ENCODE results near the gene CCDC78. TPM values are rescaled to one million over a fixed set of nuclear protein-coding genes. Genes with fewer than 3 reads are reported as not detected.

CCDC78 gene
- polyA plus RNA-seq, 1 donor from 2014 or later = 10.7 TPM

DNA sequence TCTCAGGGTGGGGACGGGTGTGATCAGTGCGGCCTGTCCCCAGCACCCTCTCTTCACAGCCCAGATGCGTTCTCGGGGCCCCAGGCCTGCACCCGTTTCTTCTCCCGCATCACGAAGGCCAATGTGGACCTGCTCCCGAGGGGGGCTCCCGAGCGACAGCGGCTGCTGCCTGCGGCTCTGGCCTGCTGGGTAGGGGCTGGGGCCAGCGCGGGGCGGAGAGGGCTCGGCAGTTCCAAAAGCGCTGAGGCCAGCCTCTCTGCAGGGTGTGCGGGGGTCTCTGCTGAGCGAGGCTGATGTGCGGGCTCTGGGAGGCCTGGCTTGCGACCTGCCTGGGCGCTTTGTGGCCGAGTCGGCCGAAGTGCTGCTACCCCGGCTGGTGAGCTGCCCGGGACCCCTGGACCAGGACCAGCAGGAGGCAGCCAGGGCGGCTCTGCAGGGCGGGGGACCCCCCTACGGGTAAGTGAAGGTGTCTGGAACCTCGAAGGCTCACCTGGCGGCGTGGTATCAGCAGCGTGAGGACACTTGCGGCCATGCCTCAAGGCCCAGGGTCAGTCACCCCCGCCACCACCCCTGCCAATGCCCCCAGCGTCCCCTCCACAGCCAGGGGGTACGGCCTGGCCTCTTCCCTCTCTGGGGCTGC lies 38.7 kb upstream of the CCDC78 start:
- Histone ChIP-seq H3K27ac (ENCODE audit: low read length) (no peak overlapping the region), H4K20me1 (ENCODE audit: insufficient read depth) (no peaks in the 10 kb centered on the region), H3K4me2 (ENCODE audit: low read length) (no peak overlapping the region), H2AFZ (ENCODE audit: low read depth, low read length) (no peak overlapping the region), H3K79me2 (replicated peaks; ENCODE audit: insufficient read depth, low read length) (no peaks in the 10 kb centered on the region), H3F3A (ENCODE audit: insufficient read depth, low read length, poor library complexity, severe bottlenecking) (no peaks in the 10 kb centered on the region), H3K9me2 (ENCODE audit: insufficient read depth, low read length) (no peaks in the 10 kb centered on the region), H3K36me3 (ENCODE audit: insufficient read depth, low read length) (no peaks in the 10 kb centered on the region), H3K9me3 (ENCODE audit: low read length) (no peaks in the 10 kb centered on the region), H3K9ac (ENCODE audit: low read length) (no peak overlapping the region), H3K4me3 (ENCODE audit: low read length) (no peak overlapping the region), H3K27me3 (ENCODE audit: insufficient read depth, low read depth, low read length) (no peaks in the 10 kb centered on the region)
- TF ChIP-seq CTCF (IDR thresholded peaks at IDR 0.05; ENCODE audit: poor library complexity, severe bottlenecking) (no peak), EZH2 (IDR thresholded peaks at IDR 0.05; ENCODE audit: borderline replicate concordance, insufficient read depth, low read length, poor library complexity, severe bottlenecking) (no peak), RAD21 (conservative IDR thresholded peaks at IDR 0.05) (no peak), EP300 (conservative IDR thresholded peaks at IDR 0.05; ENCODE audit: poor library complexity, severe bottlenecking) (no peak), MXI1 (conservative IDR thresholded peaks at IDR 0.05; ENCODE audit: poor library complexity, severe bottlenecking) (no peak), TAF1 (IDR thresholded peaks at IDR 0.05; ENCODE audit: low read depth) (no peak), POLR2AphosphoS5 (IDR thresholded peaks at IDR 0.05) (no peak), SMC3 (conservative IDR thresholded peaks at IDR 0.05; ENCODE audit: poor library complexity) (no peak)
- TF ChIP-seq, protein P1, sequence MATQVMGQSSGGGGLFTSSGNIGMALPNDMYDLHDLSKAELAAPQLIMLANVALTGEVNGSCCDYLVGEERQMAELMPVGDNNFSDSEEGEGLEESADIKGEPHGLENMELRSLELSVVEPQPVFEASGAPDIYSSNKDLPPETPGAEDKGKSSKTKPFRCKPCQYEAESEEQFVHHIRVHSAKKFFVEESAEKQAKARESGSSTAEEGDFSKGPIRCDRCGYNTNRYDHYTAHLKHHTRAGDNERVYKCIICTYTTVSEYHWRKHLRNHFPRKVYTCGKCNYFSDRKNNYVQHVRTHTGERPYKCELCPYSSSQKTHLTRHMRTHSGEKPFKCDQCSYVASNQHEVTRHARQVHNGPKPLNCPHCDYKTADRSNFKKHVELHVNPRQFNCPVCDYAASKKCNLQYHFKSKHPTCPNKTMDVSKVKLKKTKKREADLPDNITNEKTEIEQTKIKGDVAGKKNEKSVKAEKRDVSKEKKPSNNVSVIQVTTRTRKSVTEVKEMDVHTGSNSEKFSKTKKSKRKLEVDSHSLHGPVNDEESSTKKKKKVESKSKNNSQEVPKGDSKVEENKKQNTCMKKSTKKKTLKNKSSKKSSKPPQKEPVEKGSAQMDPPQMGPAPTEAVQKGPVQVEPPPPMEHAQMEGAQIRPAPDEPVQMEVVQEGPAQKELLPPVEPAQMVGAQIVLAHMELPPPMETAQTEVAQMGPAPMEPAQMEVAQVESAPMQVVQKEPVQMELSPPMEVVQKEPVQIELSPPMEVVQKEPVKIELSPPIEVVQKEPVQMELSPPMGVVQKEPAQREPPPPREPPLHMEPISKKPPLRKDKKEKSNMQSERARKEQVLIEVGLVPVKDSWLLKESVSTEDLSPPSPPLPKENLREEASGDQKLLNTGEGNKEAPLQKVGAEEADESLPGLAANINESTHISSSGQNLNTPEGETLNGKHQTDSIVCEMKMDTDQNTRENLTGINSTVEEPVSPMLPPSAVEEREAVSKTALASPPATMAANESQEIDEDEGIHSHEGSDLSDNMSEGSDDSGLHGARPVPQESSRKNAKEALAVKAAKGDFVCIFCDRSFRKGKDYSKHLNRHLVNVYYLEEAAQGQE (IDR thresholded peaks at IDR 0.05; ENCODE audit: borderline replicate concordance) = no peak

DNA sequence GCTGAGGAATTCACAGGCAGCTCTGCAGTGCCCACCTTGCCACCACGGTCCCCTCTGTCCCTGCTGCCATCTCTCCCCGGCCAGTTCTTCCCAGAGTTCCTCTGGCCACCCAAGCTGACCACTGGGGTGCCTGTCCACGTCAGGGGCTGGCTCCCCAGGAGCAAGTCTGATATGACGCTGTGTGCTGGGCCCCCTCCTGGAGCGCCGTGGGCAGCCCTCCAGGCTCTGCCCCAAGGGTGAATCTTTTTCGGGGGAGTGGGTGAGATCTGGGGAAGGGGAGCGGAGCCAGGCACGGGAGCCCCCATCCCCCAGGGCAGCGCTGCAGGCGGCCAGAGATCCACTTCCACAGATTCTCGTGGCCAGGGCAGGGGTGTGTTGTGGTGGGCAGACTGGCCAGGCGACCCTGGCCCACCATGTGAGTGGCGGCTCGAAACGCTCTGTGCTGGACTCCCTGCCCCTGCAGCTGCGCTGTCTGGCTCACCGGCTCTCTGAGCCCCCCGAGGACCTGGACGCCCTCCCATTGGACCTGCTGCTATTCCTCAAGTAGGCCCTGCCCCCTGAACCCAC lies 38.0 kb upstream of the CCDC78 start:
- Histone ChIP-seq H3F3A (ENCODE audit: insufficient read depth, low read length, poor library complexity, severe bottlenecking) (no peaks in the 10 kb centered on the region), H3K36me3 (ENCODE audit: insufficient read depth, low read length) (no peaks in the 10 kb centered on the region), H2AFZ (ENCODE audit: low read depth, low read length) (no peak overlapping the region), H3K4me3 (ENCODE audit: low read length) (no peak overlapping the region), H4K20me1 (ENCODE audit: insufficient read depth) (no peaks in the 10 kb centered on the region), H3K27ac (ENCODE audit: low read length) (no peak overlapping the region), H3K9ac (ENCODE audit: low read length) (no peak overlapping the region), H3K9me3 (ENCODE audit: low read length) (no peaks in the 10 kb centered on the region), H3K27me3 (ENCODE audit: insufficient read depth, low read depth, low read length) (no peaks in the 10 kb centered on the region), H3K9me2 (ENCODE audit: insufficient read depth, low read length) (no peaks in the 10 kb centered on the region), H3K79me2 (replicated peaks; ENCODE audit: insufficient read depth, low read length) (no peaks in the 10 kb centered on the region), H3K4me2 (ENCODE audit: low read length) (no peak overlapping the region)
- no peak for TF ChIP-seq CTCF (IDR thresholded peaks at IDR 0.05; ENCODE audit: poor library complexity, severe bottlenecking)
- no peak for TF ChIP-seq MXI1 (conservative IDR thresholded peaks at IDR 0.05; ENCODE audit: poor library complexity, severe bottlenecking)
- TF ChIP-seq, protein P1 (IDR thresholded peaks at IDR 0.05; ENCODE audit: borderline replicate concordance) = no peak
- TF ChIP-seq TAF1 (IDR thresholded peaks at IDR 0.05; ENCODE audit: low read depth) = no peak
- TF ChIP-seq EP300 (conservative IDR thresholded peaks at IDR 0.05; ENCODE audit: poor library complexity, severe bottlenecking) = no peak
- TF ChIP-seq RAD21 (conservative IDR thresholded peaks at IDR 0.05) = no peak
- no peak for TF ChIP-seq EZH2 (IDR thresholded peaks at IDR 0.05; ENCODE audit: borderline replicate concordance, insufficient read depth, low read length, poor library complexity, severe bottlenecking)
- TF ChIP-seq SMC3 (conservative IDR thresholded peaks at IDR 0.05; ENCODE audit: poor library complexity) = no peak
- no peak for TF ChIP-seq POLR2AphosphoS5 (IDR thresholded peaks at IDR 0.05)

Data from neural cell (in vitro differentiated cells).